BLaER1 (cell line): ENCODE results near the gene GRM8.

Experiments
- H3K27ac ChIP-seq: shearing (Covaris generic); formaldehyde crosslinking; 2 replicates; pipeline ENCODE4 v1.8.1; 2022
- H3K27me3 ChIP-seq: shearing (Covaris generic); formaldehyde crosslinking; 2 replicates; pipeline ENCODE4 v1.8.1; 2022
- H3K36me3 ChIP-seq: shearing (Covaris generic); formaldehyde crosslinking; 2 replicates; pipeline ENCODE4 v1.8.1; 2022
- H3K4me1 ChIP-seq: shearing (Covaris generic); formaldehyde crosslinking; 2 replicates; pipeline ENCODE4 v1.8.1; 2022
- H3K4me2 ChIP-seq: shearing (Covaris generic); formaldehyde crosslinking; 2 replicates; pipeline ENCODE4 v1.8.1; 2022
- H3K4me3 ChIP-seq: shearing (Covaris generic); formaldehyde crosslinking; 2 replicates; pipeline ENCODE4 v1.8.1; 2022
- H3K9ac ChIP-seq: shearing (Covaris generic); formaldehyde crosslinking; 2 replicates; pipeline ENCODE4 v1.8.1; 2022
- H3K9me3 ChIP-seq: shearing (Covaris generic); formaldehyde crosslinking; 2 replicates; pipeline ENCODE4 v1.8.1; 2022
- H4K20me1 ChIP-seq: shearing (Covaris generic); formaldehyde crosslinking; 2 replicates; pipeline ENCODE4 v1.8.1; 2022
- Cebpa-rat ChIP-seq: shearing (Covaris generic); IDR thresholded peaks from 2 replicates; pipeline ENCODE4 v1.8.1; 2022

GRM8 gene

DNA sequence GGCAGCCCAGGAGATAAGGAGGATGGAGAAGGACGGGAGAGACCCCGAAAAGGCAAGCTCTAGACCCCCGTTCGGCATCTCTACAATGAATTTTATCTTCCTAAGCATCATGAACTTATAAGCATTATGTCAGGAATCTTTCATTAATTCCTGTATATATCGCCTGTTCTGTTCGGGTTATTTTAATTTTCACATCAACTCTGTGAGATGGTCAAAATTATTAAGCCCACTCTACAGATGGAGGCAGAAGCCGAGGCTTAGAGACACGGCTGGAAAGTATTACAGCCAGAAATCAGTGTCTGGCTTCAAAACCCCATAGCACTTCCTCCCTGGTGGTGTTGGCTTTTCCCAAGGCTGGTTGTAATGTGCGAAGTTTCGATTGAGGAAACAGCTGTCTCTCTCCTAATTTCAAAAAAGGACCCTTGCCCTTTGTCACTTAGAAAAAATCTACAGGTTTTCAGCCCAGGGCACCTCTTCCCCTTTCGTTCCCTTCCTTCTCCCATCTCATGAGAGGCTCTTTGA is 1.5 kb upstream of the GRM8 start:
- H3K4me2 ChIP-seq: peak overlapping the region; percentile 99
- H4K20me1 ChIP-seq: peaks cover 23% of the 10 kb centered on the region
- H3K9me3 ChIP-seq: no peaks in the 10 kb centered on the region
- peak overlapping the region; percentile 78 for H3K4me3 ChIP-seq
- no peak for TF ChIP-seq Cebpa-rat
- H3K27ac ChIP-seq: no peak overlapping the region
- peaks cover 25% of the 10 kb centered on the region for H3K4me1 ChIP-seq
- peaks cover 48% of the 10 kb centered on the region for H3K27me3 ChIP-seq
- H3K9ac ChIP-seq: no peak overlapping the region
- no peaks in the 10 kb centered on the region for H3K36me3 ChIP-seq

- Histone ChIP-seq H3K4me3 (peak overlapping the region; percentile 78), H3K4me1 (peaks cover 25% of the 10 kb centered on the region), H3K36me3 (no peaks in the 10 kb centered on the region), H3K27me3 (peaks cover 54% of the 10 kb centered on the region), H4K20me1 (peaks cover 23% of the 10 kb centered on the region), H3K9me3 (no peaks in the 10 kb centered on the region), H3K9ac (peak overlapping the region; percentile 62), H3K27ac (no peak overlapping the region), H3K4me2 (peak overlapping the region; percentile 99)
- TF ChIP-seq Cebpa-rat: no peak
These were observed 781 bp upstream of the GRM8 start for GRCh38 chr7:127253281-127254162.

DNA sequence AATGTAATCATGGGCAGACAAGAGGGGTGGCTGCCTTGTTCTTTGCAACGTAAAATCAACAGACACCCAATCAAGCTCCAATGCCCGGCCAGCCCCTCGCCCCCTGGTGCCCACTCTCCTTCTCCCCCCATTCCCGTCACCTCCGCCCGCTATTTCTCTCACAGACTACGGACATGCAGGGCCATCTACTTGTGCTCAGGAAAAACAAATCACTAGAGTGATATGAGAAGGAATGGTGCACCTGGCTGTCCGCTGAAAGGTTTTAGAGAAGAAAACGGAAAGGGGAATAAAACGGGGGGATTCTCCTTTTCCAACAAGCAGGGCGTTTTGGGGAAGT is 396 bp downstream of the GRM8 start:
- Histone ChIP-seq H3K9me3 (no peaks in the 10 kb centered on the region), H4K20me1 (peaks cover 23% of the 10 kb centered on the region), H3K4me2 (peak overlapping the region; percentile 99), H3K4me1 (peaks cover 25% of the 10 kb centered on the region), H3K36me3 (no peaks in the 10 kb centered on the region), H3K27me3 (peaks cover 57% of the 10 kb centered on the region), H3K9ac (no peak overlapping the region), H3K27ac (no peak overlapping the region), H3K4me3 (peak overlapping the region; percentile 78)
- no peak for TF ChIP-seq Cebpa-rat

GRCh38 chr7:127251465-127252376 is 1.0 kb downstream of the GRM8 start:
- Histone ChIP-seq H3K9me3 (no peaks in the 10 kb centered on the region), H3K4me2 (peak overlapping the region; percentile 99), H3K27ac (no peak overlapping the region), H3K4me3 (peak overlapping the region; percentile 78), H3K9ac (no peak overlapping the region), H3K27me3 (peaks cover 57% of the 10 kb centered on the region), H3K4me1 (peaks cover 25% of the 10 kb centered on the region), H4K20me1 (peaks cover 23% of the 10 kb centered on the region), H3K36me3 (no peaks in the 10 kb centered on the region)
- no peak for TF ChIP-seq Cebpa-rat

- no peaks in the 10 kb centered on the region for H3K36me3 ChIP-seq
- no peak for TF ChIP-seq Cebpa-rat
- peaks cover 57% of the 10 kb centered on the region for H3K27me3 ChIP-seq
- H3K9ac ChIP-seq: no peak overlapping the region
- H3K4me2 ChIP-seq: peak overlapping the region; percentile 99
- no peaks in the 10 kb centered on the region for H3K9me3 ChIP-seq
- 0 out of 2 replicates have a peak overlapping the region, but pooled peaks have one; percentile 78 for H3K4me3 ChIP-seq
- peaks cover 25% of the 10 kb centered on the region for H3K4me1 ChIP-seq
- no peak overlapping the region for H3K27ac ChIP-seq
- peaks cover 23% of the 10 kb centered on the region for H4K20me1 ChIP-seq
These were observed 1.7 kb downstream of the GRM8 start for GRCh38 chr7:127251036-127251464.

DNA sequence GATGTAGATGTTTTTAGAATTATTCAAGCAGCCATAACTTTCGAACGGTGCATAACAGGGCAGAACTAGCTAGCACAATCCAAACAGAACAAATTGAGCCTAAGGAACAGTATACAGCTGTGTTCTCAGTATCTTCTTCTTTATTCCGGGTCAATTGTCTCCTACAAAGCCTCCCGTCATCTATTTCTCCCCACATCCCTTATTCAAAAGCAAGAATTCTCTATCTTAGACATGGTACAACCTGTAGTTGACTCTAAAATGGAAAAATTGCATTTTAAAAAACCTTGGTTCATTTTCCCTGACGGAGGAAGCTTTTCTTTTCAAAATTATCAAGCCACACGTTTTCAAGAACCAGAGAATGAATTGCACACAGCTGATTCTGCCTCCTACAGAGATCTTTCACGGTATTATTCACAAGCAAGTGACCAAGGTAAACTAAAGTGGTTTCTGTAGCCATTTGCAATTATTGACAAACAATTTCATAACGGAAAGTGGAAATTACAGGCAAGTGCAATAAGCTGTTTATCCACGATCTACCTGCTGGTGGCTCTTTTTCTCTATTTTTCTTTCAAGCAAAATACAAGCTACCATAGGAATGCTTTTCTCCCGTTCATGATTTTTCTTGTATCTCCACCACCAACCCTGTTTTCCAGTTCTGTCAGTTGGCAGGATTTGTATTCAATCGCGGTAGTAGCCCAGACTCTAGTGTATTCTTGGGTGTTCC is 2.3 kb downstream of the GRM8 start:
- Histone ChIP-seq H3K4me1 (peaks cover 25% of the 10 kb centered on the region), H3K4me3 (no peak overlapping the region), H3K36me3 (no peaks in the 10 kb centered on the region), H3K27me3 (peaks cover 57% of the 10 kb centered on the region), H3K27ac (no peak overlapping the region), H3K4me2 (no peak overlapping the region), H3K9me3 (no peaks in the 10 kb centered on the region), H3K9ac (no peak overlapping the region), H4K20me1 (peaks cover 23% of the 10 kb centered on the region)
- TF ChIP-seq Cebpa-rat: no peak

- Histone ChIP-seq H3K9ac (no peak overlapping the region), H3K27ac (no peak overlapping the region), H3K36me3 (no peaks in the 10 kb centered on the region), H3K27me3 (peaks cover 23% of the 10 kb centered on the region), H3K9me3 (no peaks in the 10 kb centered on the region), H3K4me2 (peak overlapping the region; percentile 15; the same call in 1 of the 2 replicates), H4K20me1 (no peaks in the 10 kb centered on the region; the same call in 1 of the 2 replicates), H3K4me3 (no peak overlapping the region), H3K4me1 (peaks cover 7% of the 10 kb centered on the region)
- TF ChIP-seq Cebpa-rat: no peak
These were observed 7.1 kb downstream of the GRM8 start for GRCh38 chr7:127245607-127246006.

DNA sequence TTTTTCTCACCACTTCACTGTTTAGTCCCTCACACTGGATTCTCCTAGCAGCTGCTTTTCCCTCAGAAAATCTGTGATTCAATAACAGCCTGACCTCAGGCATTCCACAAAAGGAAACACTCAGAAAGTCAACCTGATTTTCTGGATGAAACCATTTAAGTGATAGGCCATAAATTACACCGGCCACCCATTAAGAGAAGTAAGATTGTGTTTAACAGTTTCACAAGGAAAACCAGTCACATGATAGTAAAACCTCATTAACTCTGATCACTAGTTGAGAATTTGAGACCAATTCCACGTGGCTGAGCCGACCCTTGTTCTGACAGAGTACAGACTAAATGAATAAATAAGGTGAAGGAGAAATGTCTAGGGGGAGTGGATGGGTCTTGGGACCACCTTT is 7.7 kb downstream of the GRM8 start:
- Histone ChIP-seq H3K27me3 (peaks cover 17% of the 10 kb centered on the region), H3K4me1 (peaks cover 7% of the 10 kb centered on the region)

GRCh38 chr7:127239814-127240213 is 12.9 kb downstream of the GRM8 start:
- H3K9ac ChIP-seq: no peak overlapping the region
- no peaks in the 10 kb centered on the region for H3K36me3 ChIP-seq
- H3K27me3 ChIP-seq: no peaks in the 10 kb centered on the region
- H3K4me2 ChIP-seq: no peak overlapping the region
- H3K9me3 ChIP-seq: no peaks in the 10 kb centered on the region
- H4K20me1 ChIP-seq: no peaks in the 10 kb centered on the region
- H3K4me1 ChIP-seq: peaks cover 5% of the 10 kb centered on the region
- H3K4me3 ChIP-seq: no peak overlapping the region
- H3K27ac ChIP-seq: no peak overlapping the region
- no peak for TF ChIP-seq Cebpa-rat

More for the DNA sequence above, 7.7 kb downstream of the GRM8 start:
- no peaks in the 10 kb centered on the region; the same call in 1 of the 2 replicates for H4K20me1 ChIP-seq
- H3K9ac ChIP-seq: no peak overlapping the region
- H3K4me3 ChIP-seq: no peak overlapping the region
- TF ChIP-seq Cebpa-rat: no peak
- no peak overlapping the region for H3K27ac ChIP-seq
- H3K4me2 ChIP-seq: no peak overlapping the region; the same call in 1 of the 2 replicates
- no peaks in the 10 kb centered on the region for H3K36me3 ChIP-seq
- H3K9me3 ChIP-seq: no peaks in the 10 kb centered on the region
